ENCODE data around the gene RHBDD3.
"Not testable (repeated sequence)": the region's sequence is repeated elsewhere in the genome, so short reads cannot be mapped to it uniquely, and the experiment has no call there.

The RHBDD3 gene

GRCh38 chr22:29244785-29245625 lies 22.8 kb downstream of the RHBDD3 start:
- WGBS (ENCODE audit: insufficient coverage, insufficient read length): no CpG with 5 or more reads among the region's 7 CpGs
- DNase-seq (ENCODE audit: low read depth, low spot score): no peak
- H3K4me1 ChIP-seq (ENCODE audit: control insufficient read depth, insufficient read depth, low read length): no peaks in the 10 kb centered on the region; the same call in 1 of the 2 replicates
- H3K36me3 ChIP-seq (ENCODE audit: control insufficient read depth, insufficient read depth, low read length): no peaks in the 10 kb centered on the region
- no peak overlapping the region for H3K4me3 ChIP-seq (ENCODE audit: low read length)
- no peaks in the 10 kb centered on the region for H3K27me3 ChIP-seq (ENCODE audit: control insufficient read depth, insufficient read depth, low read length)
- H3K9me3 ChIP-seq (ENCODE audit: control insufficient read depth, insufficient read depth, low read length): no peaks in the 10 kb centered on the region
- no peak overlapping the region for H3K27ac ChIP-seq (ENCODE audit: low read length)

GRCh38 chr22:29243874-29244446 lies 23.8 kb downstream of the RHBDD3 start:
- Histone ChIP-seq H3K27me3 (ENCODE audit: control insufficient read depth, insufficient read depth, low read length) (no peaks in the 10 kb centered on the region), H3K4me1 (ENCODE audit: control insufficient read depth, insufficient read depth, low read length) (no peaks in the 10 kb centered on the region; the same call in 1 of the 2 replicates), H3K36me3 (ENCODE audit: control insufficient read depth, insufficient read depth, low read length) (no peaks in the 10 kb centered on the region), H3K4me3 (ENCODE audit: low read length) (no peak overlapping the region), H3K27ac (ENCODE audit: low read length) (no peak overlapping the region), H3K9me3 (ENCODE audit: control insufficient read depth, insufficient read depth, low read length) (no peaks in the 10 kb centered on the region)
- no CpG with 5 or more reads among the region's 11 CpGs for WGBS (ENCODE audit: insufficient coverage, insufficient read length)
- DNase-seq (ENCODE audit: low read depth, low spot score): no peak

DNA sequence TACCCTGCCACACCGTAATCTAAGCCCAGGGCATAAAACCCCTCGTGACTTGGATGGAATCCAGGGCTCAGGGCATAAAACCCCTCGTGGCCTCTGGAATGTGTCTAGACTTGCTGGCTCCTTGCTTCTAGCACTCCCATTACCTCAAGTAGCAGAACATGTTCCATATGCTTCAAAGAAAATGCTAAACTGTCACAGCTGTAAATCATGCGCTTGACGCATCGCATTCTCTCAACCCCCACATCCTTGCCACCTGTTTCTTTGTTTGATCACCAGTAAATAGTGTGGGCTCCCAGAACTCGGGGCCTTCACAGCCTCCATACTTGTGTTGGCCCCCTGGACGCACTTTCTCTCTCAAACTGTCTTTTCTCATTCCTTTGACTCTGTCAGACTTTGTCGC lies 27.3 kb downstream of the RHBDD3 start:
- no CpG with 5 or more reads among the region's 9 CpGs for WGBS (ENCODE audit: insufficient coverage, insufficient read length)
- not testable (repeated sequence) for DNase-seq (ENCODE audit: low read depth, low spot score); H3K4me1 ChIP-seq (ENCODE audit: control insufficient read depth, insufficient read depth, low read length); H3K36me3 ChIP-seq (ENCODE audit: control insufficient read depth, insufficient read depth, low read length); H3K9me3 ChIP-seq (ENCODE audit: control insufficient read depth, insufficient read depth, low read length); H3K27ac ChIP-seq (ENCODE audit: low read length); H3K27me3 ChIP-seq (ENCODE audit: control insufficient read depth, insufficient read depth, low read length); H3K4me3 ChIP-seq (ENCODE audit: low read length)

- Histone ChIP-seq H3K9me3 (ENCODE audit: control insufficient read depth, insufficient read depth, low read length) (no peaks in the 10 kb centered on the region), H3K27ac (ENCODE audit: low read length) (no peak overlapping the region), H3K4me1 (ENCODE audit: control insufficient read depth, insufficient read depth, low read length) (no peaks in the 10 kb centered on the region), H3K27me3 (ENCODE audit: control insufficient read depth, insufficient read depth, low read length) (no peaks in the 10 kb centered on the region), H3K36me3 (ENCODE audit: control insufficient read depth, insufficient read depth, low read length) (no peaks in the 10 kb centered on the region), H3K4me3 (ENCODE audit: low read length) (no peak overlapping the region; the same call in 1 of the 2 replicates)
- DNase-seq (ENCODE audit: low read depth, low spot score): no peak
- no CpG with 5 or more reads among the region's 1 CpG for WGBS (ENCODE audit: insufficient coverage, insufficient read length)
Observed at GRCh38 chr22:29233277-29233877, 34.4 kb downstream of the RHBDD3 start.

DNA sequence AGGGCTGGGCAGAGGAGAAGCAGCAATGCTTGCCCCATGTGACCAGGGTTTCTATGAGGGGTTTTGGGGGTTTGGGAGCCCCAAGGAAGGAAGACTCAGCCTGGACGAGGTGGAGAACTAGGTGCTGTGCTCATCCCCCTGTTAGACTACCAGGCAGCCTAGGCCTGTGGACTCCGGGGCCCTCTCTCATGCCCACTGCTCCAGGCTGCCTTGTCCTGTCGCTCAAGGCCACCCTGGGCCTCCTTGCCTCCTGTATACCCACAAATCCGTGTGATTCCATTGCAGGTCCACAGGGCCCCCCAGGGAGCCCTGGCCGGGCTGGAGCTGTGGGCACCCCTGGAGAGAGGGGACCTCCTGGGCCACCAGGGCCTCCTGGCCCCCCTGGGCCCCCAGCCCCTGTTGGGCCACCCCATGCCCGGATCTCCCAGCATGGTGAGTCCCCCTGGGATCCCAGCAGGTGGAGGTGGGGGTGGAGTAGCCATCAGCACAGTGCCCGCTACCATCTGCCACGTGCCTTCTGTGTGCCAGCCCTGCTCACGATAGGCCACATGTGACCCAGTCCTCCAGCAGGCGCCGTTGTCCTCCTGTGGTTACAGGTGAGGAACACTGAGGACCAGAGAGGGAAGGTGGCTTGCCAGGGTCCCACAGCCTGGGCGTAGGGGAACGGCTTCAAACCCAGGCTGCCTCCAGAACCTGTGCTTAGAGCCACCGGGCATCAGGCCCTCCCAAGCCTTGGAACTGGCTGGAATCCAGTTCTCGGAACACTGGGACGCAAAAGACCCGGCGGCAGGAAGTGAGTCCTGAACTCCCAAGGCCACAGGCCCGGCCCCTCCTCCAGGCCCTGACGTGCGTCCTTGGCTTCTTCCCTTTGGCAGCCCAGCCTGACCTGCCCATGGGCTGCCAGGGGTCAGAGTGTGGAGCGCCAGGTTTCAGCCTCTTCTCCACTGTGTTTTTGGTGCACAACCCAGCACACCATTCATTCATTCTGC lies 35.5 kb downstream of the RHBDD3 start:
- no CpG with 5 or more reads among the region's 22 CpGs for WGBS (ENCODE audit: insufficient coverage, insufficient read length)

DNA sequence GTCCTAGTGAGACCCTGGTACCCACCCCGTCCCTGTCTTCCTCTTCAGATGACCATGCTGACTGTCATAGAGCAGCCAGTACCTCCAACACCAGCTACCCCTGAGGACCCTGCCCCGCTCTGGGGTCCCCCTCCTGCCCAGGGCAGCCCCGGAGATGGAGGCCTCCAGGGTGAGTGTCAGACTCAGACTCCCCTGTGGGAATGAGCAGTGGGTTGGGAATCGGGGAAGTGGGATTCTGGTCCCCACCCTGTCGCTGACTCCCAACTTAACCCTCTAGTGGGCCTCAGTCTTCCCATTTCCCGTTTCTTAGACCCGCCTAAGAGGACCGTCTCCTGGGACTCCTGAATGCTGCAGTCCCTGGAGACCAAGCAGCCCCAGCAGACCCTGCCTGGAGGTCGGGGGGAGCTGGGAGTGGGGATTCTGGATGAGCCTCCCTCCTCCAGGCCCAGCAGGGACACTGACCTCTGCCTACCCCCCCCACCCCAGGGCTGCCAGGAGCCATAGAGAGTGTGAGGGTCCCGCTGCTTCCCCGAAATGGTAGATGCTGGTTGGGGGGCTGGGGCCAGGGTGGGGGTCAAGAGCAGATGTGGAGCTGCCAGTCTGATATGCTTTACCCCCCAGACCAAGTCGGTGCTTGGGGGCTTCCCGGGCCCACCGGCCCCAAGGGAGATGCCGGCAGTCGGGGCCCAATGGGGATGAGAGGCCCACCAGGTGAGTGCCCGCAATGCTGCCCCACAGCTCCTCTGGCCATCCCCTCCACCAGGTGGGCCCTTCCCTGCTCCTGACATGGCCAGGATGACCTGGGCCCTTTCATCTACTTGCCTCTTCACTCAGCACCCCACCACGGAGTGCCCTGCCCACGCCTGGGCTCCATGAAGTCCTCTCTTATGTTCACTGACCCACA lies 36.6 kb downstream of the RHBDD3 start:
- H3K36me3 ChIP-seq (ENCODE audit: control insufficient read depth, insufficient read depth, low read length): no peaks in the 10 kb centered on the region
- no peaks in the 10 kb centered on the region for H3K4me1 ChIP-seq (ENCODE audit: control insufficient read depth, insufficient read depth, low read length)
- H3K9me3 ChIP-seq (ENCODE audit: control insufficient read depth, insufficient read depth, low read length): no peaks in the 10 kb centered on the region
- no peak overlapping the region for H3K4me3 ChIP-seq (ENCODE audit: low read length)
- DNase-seq (ENCODE audit: low read depth, low spot score): no peak
- no CpG with 5 or more reads among the region's 19 CpGs for WGBS (ENCODE audit: insufficient coverage, insufficient read length)
- H3K27ac ChIP-seq (ENCODE audit: low read length): no peak overlapping the region
- no peaks in the 10 kb centered on the region for H3K27me3 ChIP-seq (ENCODE audit: control insufficient read depth, insufficient read depth, low read length)

More for the DNA sequence above, 35.5 kb downstream of the RHBDD3 start:
- no peaks in the 10 kb centered on the region for H3K27me3 ChIP-seq (ENCODE audit: control insufficient read depth, insufficient read depth, low read length)
- H3K9me3 ChIP-seq (ENCODE audit: control insufficient read depth, insufficient read depth, low read length): no peaks in the 10 kb centered on the region
- no peaks in the 10 kb centered on the region for H3K4me1 ChIP-seq (ENCODE audit: control insufficient read depth, insufficient read depth, low read length)
- no peak for DNase-seq (ENCODE audit: low read depth, low spot score)
- H3K36me3 ChIP-seq (ENCODE audit: control insufficient read depth, insufficient read depth, low read length): no peaks in the 10 kb centered on the region
- H3K4me3 ChIP-seq (ENCODE audit: low read length): no peak overlapping the region
- no peak overlapping the region for H3K27ac ChIP-seq (ENCODE audit: low read length)

DNA sequence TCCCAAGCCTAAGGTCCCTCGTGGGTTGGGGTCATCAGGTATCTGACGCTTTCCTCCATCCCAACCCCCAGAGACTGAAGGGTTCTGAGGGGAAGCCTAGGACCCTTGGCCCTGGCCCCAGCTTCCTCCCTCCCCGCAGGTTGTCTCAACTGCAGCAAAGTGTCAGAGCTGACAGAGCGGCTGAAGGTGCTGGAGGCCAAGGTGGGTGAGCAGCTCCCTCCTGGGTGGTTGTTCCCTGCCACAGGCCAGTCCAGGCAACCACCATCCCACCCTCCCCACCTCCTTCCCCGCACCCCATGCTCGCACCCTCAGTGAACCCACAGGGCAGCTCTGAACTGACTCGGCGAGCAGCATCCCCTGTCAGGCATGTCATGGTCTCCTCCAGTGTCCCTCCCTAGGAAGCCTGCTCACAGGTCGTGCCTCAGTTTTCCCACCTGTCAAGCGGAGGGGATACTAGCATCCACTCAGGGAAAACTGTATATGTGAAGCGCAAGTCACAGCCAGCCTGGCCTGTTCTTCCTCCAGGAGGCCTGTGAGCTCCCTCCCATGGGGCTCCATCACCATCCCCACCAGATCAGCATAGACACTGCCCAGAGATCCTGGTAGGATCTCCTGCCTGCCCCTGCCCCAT lies 41.3 kb downstream of the RHBDD3 start:
- no peaks in the 10 kb centered on the region for H3K36me3 ChIP-seq (ENCODE audit: control insufficient read depth, insufficient read depth, low read length)
- no peaks in the 10 kb centered on the region for H3K9me3 ChIP-seq (ENCODE audit: control insufficient read depth, insufficient read depth, low read length)
- DNase-seq (ENCODE audit: low read depth, low spot score): no peak
- H3K27me3 ChIP-seq (ENCODE audit: control insufficient read depth, insufficient read depth, low read length): no peaks in the 10 kb centered on the region
- no peak overlapping the region for H3K27ac ChIP-seq (ENCODE audit: low read length)
- H3K4me1 ChIP-seq (ENCODE audit: control insufficient read depth, insufficient read depth, low read length): no peaks in the 10 kb centered on the region
- WGBS (ENCODE audit: insufficient coverage, insufficient read length): no CpG with 5 or more reads among the region's 11 CpGs
- H3K4me3 ChIP-seq (ENCODE audit: low read length): no peak overlapping the region

- Histone ChIP-seq H3K27ac (ENCODE audit: low read length) (no peak overlapping the region), H3K27me3 (ENCODE audit: control insufficient read depth, insufficient read depth, low read length) (no peaks in the 10 kb centered on the region), H3K4me1 (ENCODE audit: control insufficient read depth, insufficient read depth, low read length) (no peaks in the 10 kb centered on the region), H3K9me3 (ENCODE audit: control insufficient read depth, insufficient read depth, low read length) (no peaks in the 10 kb centered on the region), H3K4me3 (ENCODE audit: low read length) (no peak overlapping the region), H3K36me3 (ENCODE audit: control insufficient read depth, insufficient read depth, low read length) (no peaks in the 10 kb centered on the region)
- DNase-seq (ENCODE audit: low read depth, low spot score): no peak
- WGBS (ENCODE audit: insufficient coverage, insufficient read length): no CpG with 5 or more reads among the region's 16 CpGs
Observed at GRCh38 chr22:29225422-29226090, 42.2 kb downstream of the RHBDD3 start.

Data from iPS DF 6.9 (cell line).